GM23248 (cell line): ENCODE data around the gene GAA. TPM values are rescaled to one million over a fixed set of nuclear protein-coding genes. Genes with fewer than 3 reads are reported as not detected.

ENCODE experiments used
- DNase-seq: peaks from one replicate; pipeline ENCODE4 v3.0.0-alpha.2; 2015
- H2AFZ ChIP-seq: fragments of 200-600 bp; sonication (generic); 2 replicates; pipeline ENCODE4 v1.6.1; 2016; ENCODE audit warnings: antibody characterized with exemption
- H3F3A ChIP-seq: fragments of 200-600 bp; sonication (generic); 2 replicates; pipeline ENCODE4 v1.6.1; 2016; ENCODE audit warnings: mild to moderate bottlenecking, antibody characterized with exemption, mixed run types; ENCODE audit not compliant: insufficient read depth
- H3K27ac ChIP-seq: fragments of 200-600 bp; sonication (generic); 2 replicates; pipeline ENCODE4 v1.5.1; 2016; ENCODE audit warnings: mild to moderate bottlenecking
- H3K27me3 ChIP-seq: fragments of 200-600 bp; sonication (generic); replicated peaks from 2 replicates; pipeline ENCODE4 v1.6.1; 2016; ENCODE audit warnings: mild to moderate bottlenecking; ENCODE audit not compliant: insufficient read depth
- H3K36me3 ChIP-seq: fragments of 200-600 bp; sonication (generic); 2 replicates; pipeline ENCODE4 v1.6.1; 2016; ENCODE audit warnings: low read depth, mild to moderate bottlenecking
- H3K4me1 ChIP-seq: fragments of 200-600 bp; sonication (generic); 2 replicates; pipeline ENCODE4 v1.6.1; 2016; ENCODE audit warnings: mild to moderate bottlenecking; ENCODE audit not compliant: insufficient read depth
- H3K4me2 ChIP-seq: fragments of 200-600 bp; sonication (generic); one replicate; pipeline ENCODE4 v1.6.1; 2016; ENCODE audit warnings: mild to moderate bottlenecking; ENCODE audit not compliant: unreplicated experiment
- H3K4me3 ChIP-seq: fragments of 200-600 bp; sonication (generic); 2 replicates; pipeline ENCODE4 v1.5.1; 2016; ENCODE audit warnings: mild to moderate bottlenecking
- H3K79me2 ChIP-seq: fragments of 200-600 bp; sonication (generic); 2 replicates; pipeline ENCODE4 v1.6.1; 2016; ENCODE audit warnings: mild to moderate bottlenecking; ENCODE audit not compliant: insufficient read depth
- H3K9ac ChIP-seq: fragments of 200-600 bp; sonication (generic); 2 replicates; pipeline ENCODE4 v1.6.1; 2016; ENCODE audit warnings: mild to moderate bottlenecking
- H3K9me2 ChIP-seq: fragments of 200-600 bp; sonication (generic); 2 replicates; pipeline ENCODE4 v1.6.1; 2016; ENCODE audit warnings: mixed run types, mild to moderate bottlenecking, moderate library complexity; ENCODE audit not compliant: insufficient read depth
- H3K9me3 ChIP-seq: fragments of 200-600 bp; sonication (generic); one replicate; pipeline ENCODE4 v1.6.1; 2017; ENCODE audit warnings: low read depth
- H4K20me1 ChIP-seq: fragments of 200-600 bp; sonication (generic); 2 replicates; pipeline ENCODE4 v1.6.0; 2016; ENCODE audit not compliant: insufficient read depth
- EZH2 ChIP-seq: fragments of 200-600 bp; sonication (generic); IDR thresholded peaks from 2 replicates; pipeline ENCODE4 v1.6.1; 2018; ENCODE audit warnings: antibody characterized with exemption, mild to moderate bottlenecking; ENCODE audit not compliant: insufficient read depth, poor library complexity, severe bottlenecking
- EZH2phosphoT487 ChIP-seq: fragments of 200-600 bp; sonication (generic); IDR thresholded peaks from 2 replicates; pipeline ENCODE4 v1.6.1; 2018; ENCODE audit warnings: antibody characterized with exemption, moderate library complexity, mild to moderate bottlenecking, low read depth; ENCODE audit not compliant: insufficient read depth
- WGBS, 2 experiments: methylation state at CpG; one replicate each; pipeline ENCODE4 v1.1.6; 2015 to 2017; ENCODE audit warnings: low lambda C conversion rate in 2 of 2, low coverage in 1 of 2; ENCODE audit errors: missing lambda C conversion rate in 2 of 2; 5-methylcytosine and 5-hydroxymethylcytosine counted together
- in situ Hi-C: fragments of 300-500 bp; cut with MboI; formaldehyde crosslinking; loops from 2 replicates; pipeline ENCODE4 v1.15.0; 2020
- polyA plus RNA-seq: library from polyadenylated mRNA; unstranded; fragments of >200 nt; fragmentation: Nextera tagmentation; extraction: Ambion mirVana; gene quantifications from 2 replicates; pipeline ENCODE4 v1.2.1, GENCODE V29; 2016
- total RNA-seq: library from RNA; depleted of rRNA; stranded (reverse); fragments of >200 nt; shearing (Covaris generic); gene quantifications from 2 replicates; pipeline ENCODE4 v1.2.3, GENCODE V29; 2014

Gene GAA
- total and polyA plus RNA-seq, 2 experiments from 2014 or later: 80.2 to 127 TPM

DNA sequence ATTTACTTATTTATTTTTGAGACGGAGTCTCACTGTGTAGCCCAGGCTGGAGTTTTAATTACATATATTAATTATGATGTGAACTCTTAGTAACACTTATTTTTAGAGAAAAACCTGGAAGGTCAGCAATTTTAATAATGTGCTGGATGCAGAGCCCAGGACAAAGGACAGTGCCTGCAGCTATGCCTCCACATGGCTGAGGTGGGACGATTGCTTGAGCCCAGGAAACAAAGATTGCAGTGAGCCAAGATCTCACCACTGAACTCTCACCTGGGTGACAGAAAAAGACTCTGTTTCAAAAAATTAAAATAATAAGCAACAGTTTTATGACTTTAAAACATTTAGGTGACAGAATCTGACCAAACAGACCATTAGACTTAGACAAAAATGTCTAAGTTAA, 57.5 kb downstream of the GAA start:
- Histone ChIP-seq H3K4me2 (no peak overlapping the region), H3K9ac (no peak overlapping the region), H3F3A (no peaks in the 10 kb centered on the region), H4K20me1 (no peaks in the 10 kb centered on the region), H3K27me3 (no peaks in the 10 kb centered on the region), H3K4me3 (no peak overlapping the region), H3K4me1 (no peaks in the 10 kb centered on the region), H3K27ac (no peak overlapping the region), H3K79me2 (no peaks in the 10 kb centered on the region), H3K9me2 (no peaks in the 10 kb centered on the region), H2AFZ (no peak overlapping the region), H3K9me3 (no peaks in the 10 kb centered on the region), H3K36me3 (no peaks in the 10 kb centered on the region)
- DNase-seq: no peak
- no peak for TF ChIP-seq EZH2phosphoT487
- 58 to 61% methylated on average over 2 of the region's 2 CpGs for WGBS, 2 experiments
- in situ Hi-C loops: no loop called here

DNA sequence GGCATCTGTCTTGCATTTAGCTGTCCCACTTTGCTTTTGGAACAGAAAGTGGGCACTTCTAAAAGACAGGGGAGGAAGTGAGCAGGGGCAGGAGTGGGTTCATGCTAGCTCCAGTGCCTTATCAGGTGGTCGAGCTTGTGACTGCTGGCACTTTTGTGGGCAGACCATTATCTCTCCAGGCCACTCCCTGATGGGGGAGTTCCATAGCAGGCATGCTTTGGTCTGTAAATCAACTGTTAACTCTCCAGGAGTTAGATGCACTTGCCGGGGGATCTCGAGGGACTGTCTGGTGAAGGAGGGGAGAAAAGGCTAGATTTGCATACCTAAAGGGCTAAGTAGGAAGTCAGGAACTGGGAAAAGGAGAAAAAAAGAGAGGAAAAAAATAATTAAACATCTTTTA, 59.2 kb downstream of the GAA start:
- Histone ChIP-seq H3K9me3 (no peaks in the 10 kb centered on the region), H3K36me3 (no peaks in the 10 kb centered on the region), H3K4me1 (no peaks in the 10 kb centered on the region), H3K9ac (no peak overlapping the region), H2AFZ (no peak overlapping the region), H3K27ac (no peak overlapping the region), H4K20me1 (no peaks in the 10 kb centered on the region), H3K4me3 (no peak overlapping the region), H3K79me2 (no peaks in the 10 kb centered on the region), H3K9me2 (no peaks in the 10 kb centered on the region), H3K4me2 (no peak overlapping the region), H3K27me3 (no peaks in the 10 kb centered on the region), H3F3A (no peaks in the 10 kb centered on the region)
- 79 to 85% methylated on average over 3 of the region's 3 CpGs for WGBS, 2 experiments
- in situ Hi-C loops: no loop called here
- DNase-seq: no peak
- TF ChIP-seq EZH2 (no peak), EZH2phosphoT487 (no peak)

DNA sequence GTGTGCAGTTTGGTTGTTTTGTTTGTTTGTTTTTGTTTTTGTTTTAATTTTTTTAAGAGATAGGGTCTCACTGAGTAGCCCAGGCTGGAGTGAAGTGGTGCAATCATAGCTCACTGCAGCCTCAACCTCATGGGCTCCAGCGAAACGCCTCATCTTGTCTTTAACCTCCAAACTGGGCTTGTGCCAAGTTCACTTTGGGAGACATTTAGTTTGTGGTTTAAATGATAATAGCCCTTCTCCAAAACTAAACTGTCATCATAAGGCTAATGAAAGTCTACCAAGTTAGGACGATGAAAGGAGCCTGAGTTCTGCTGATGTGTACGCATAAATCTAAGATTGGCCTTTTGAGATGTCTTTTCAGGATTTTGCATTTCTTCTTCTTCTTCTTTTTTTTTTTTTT, 62.0 kb downstream of the GAA start:
- H3K9ac ChIP-seq: no peak overlapping the region
- no peak for TF ChIP-seq EZH2phosphoT487
- no peak for TF ChIP-seq EZH2
- no peak for DNase-seq
- H3K79me2 ChIP-seq: no peaks in the 10 kb centered on the region
- no peak overlapping the region for H3K4me2 ChIP-seq
- H3K27me3 ChIP-seq: no peaks in the 10 kb centered on the region
- H3K4me1 ChIP-seq: no peaks in the 10 kb centered on the region
- H3K36me3 ChIP-seq: no peaks in the 10 kb centered on the region
- in situ Hi-C loops: no loop called here
- no peaks in the 10 kb centered on the region for H3K9me3 ChIP-seq
- WGBS, 2 experiments: 93 to 94% methylated on average over 4 of the region's 4 CpGs
- H3F3A ChIP-seq: no peaks in the 10 kb centered on the region
- no peak overlapping the region for H2AFZ ChIP-seq
- no peaks in the 10 kb centered on the region for H4K20me1 ChIP-seq
- H3K9me2 ChIP-seq: no peaks in the 10 kb centered on the region
- H3K4me3 ChIP-seq: no peak overlapping the region
- no peak overlapping the region for H3K27ac ChIP-seq

DNA sequence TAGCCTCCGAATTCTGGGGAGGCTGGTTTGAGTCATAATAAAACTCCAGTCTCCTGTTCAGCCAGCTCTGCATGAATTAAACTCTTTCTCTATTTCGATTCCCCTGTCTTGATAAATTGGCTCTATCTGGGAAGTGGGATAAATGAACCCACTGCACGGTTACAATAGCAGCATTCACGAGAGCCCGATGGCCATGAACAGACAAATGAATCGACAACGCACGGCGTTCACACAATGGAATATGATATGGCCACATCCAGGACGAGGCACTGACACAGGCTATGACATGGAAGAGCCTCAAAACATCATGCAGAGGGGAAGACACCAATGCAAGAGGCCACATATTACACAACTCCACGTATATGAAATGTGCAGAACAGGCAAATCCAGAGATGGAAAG, 62.8 kb downstream of the GAA start:
- Histone ChIP-seq H3K27me3 (no peaks in the 10 kb centered on the region), H3F3A (no peaks in the 10 kb centered on the region), H3K9ac (no peak overlapping the region), H2AFZ (no peak overlapping the region), H3K4me3 (no peak overlapping the region), H3K9me3 (no peaks in the 10 kb centered on the region), H3K27ac (no peak overlapping the region), H3K9me2 (no peaks in the 10 kb centered on the region), H3K79me2 (no peaks in the 10 kb centered on the region), H4K20me1 (no peaks in the 10 kb centered on the region), H3K4me2 (no peak overlapping the region), H3K36me3 (no peaks in the 10 kb centered on the region), H3K4me1 (no peaks in the 10 kb centered on the region)
- 70 to 72% methylated on average over 11 of the region's 11 CpGs for WGBS, 2 experiments
- in situ Hi-C loops: no loop called here
- TF ChIP-seq EZH2: no peak
- no peak for TF ChIP-seq EZH2phosphoT487
- no peak for DNase-seq

DNA sequence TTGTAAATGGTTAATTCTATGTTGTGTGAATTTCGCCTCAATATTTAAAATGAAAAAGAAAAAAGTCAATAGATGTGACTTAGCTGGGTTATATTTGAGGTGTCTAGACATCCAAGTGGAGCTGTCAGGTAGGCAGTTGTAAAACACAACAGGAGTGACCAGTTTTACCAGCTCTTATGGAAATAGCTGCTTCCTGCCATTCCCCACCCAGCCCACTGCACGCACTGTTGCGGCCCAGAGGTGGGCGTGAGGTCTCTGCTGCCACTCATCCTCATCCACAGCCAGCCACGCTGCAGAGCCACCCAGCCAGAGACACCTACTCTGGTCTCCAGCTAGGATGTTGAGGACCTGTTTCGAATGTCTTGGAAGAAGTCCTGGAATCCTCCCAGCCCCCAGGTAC, 65.1 kb downstream of the GAA start:
- Histone ChIP-seq H3K4me3 (no peak overlapping the region), H3K4me2 (no peak overlapping the region), H3K36me3 (no peaks in the 10 kb centered on the region), H3F3A (no peaks in the 10 kb centered on the region), H3K27me3 (no peaks in the 10 kb centered on the region), H3K79me2 (no peaks in the 10 kb centered on the region), H2AFZ (no peak overlapping the region), H4K20me1 (no peaks in the 10 kb centered on the region), H3K27ac (no peak overlapping the region), H3K4me1 (no peaks in the 10 kb centered on the region), H3K9me3 (no peaks in the 10 kb centered on the region), H3K9ac (no peak overlapping the region), H3K9me2 (no peaks in the 10 kb centered on the region)
- WGBS, 2 experiments: 72 to 79% methylated on average over 6 of the region's 6 CpGs
- DNase-seq: no peak
- in situ Hi-C loops: no loop called here
- TF ChIP-seq EZH2phosphoT487 (no peak), EZH2 (no peak)
